ENCODE results near the gene SCRT2.

The SCRT2 gene

DNA sequence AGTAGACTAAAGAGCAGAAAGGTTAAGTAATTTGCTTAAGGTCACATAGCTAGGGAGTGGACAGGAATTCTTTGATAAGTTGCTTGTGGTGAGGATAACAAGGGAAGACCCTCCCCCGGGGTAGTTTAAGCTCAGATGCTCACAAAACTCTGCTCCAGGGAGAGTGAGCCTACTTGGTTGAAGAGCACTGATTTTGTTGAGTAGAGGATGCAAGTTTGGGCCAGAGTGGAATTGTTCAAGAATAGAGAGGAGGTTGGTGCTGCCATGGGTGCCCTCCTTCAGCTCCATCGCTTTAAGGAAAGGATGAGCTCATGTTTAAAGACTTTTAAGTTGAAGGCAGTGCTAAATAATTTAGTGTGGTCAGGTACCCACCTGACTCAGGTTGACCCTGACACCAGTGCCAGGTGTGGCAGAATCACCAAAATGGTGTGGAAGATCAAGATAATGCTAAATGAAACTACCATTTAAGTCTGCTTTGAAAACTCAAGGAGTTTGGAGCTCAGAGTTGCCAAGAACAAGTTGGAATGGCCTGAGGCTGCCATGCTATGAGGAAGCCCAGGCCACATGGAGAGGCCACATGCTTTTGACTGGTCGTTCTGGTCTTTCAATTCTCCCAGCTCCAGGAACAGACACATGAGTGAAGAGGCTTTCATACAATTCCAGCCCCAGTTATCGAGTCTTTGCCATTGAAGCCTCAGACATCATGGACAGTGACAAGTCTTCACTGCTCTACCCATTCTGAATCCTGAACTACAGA is 57.5 kb downstream of the SCRT2 start:
- TF ChIP-seq POLR2A (IDR thresholded peaks at IDR 0.05; ENCODE audit: low read depth, low read length) = no peak
- no peak for TF ChIP-seq POLR2AphosphoS5 (IDR thresholded peaks at IDR 0.05; ENCODE audit: low read depth, low read length)
- TF ChIP-seq TAF1 (IDR thresholded peaks at IDR 0.05; ENCODE audit: borderline replicate concordance, low read depth, low read length) = no peak
- FAIRE-seq (no peak), DNase-seq (ENCODE audit: insufficient read length) (no peak)

DNA sequence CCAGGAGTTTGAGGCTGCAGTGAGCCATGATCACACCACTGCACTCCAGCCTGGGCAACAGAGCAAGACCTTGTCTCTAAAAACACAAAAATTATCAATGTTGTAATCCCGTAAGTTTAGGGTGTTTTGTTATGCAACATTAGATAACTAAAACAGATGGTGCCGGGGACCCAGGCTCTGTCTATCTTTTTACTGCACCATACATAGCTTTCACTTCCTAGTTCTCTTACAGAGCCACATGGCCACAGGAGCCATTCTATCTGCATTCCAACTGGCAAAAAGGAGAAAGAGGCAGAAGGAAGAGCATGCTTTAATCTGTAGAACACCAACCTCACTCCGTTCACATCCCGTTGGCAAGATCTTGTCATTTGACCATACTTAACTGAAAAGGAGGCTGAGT is 60.1 kb downstream of the SCRT2 start:
- no peak for FAIRE-seq

DNA sequence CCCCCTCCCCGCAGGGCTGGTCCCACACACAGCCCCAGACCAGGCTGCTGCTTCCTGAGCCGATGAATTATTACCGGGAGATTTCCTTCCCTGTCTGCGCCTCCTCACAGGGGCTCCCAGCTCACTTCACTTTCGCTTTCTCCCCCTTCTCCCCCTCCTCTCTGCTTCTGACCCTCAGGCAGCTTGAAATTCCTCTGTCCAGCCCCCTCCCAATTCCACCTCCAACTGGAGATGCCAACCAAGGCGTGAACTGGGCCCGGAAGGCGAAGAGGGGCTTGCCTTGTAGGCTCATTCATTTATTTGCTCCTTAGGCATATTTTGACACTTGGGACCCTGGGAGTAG is 63.8 kb downstream of the SCRT2 start:
- DNase-seq (ENCODE audit: insufficient read length) = no peak
- TF ChIP-seq POLR2AphosphoS5 (IDR thresholded peaks at IDR 0.05; ENCODE audit: low read depth, low read length) = no peak
- TF ChIP-seq POLR2A (IDR thresholded peaks at IDR 0.05; ENCODE audit: low read depth, low read length) = no peak
- TF ChIP-seq TAF1 (IDR thresholded peaks at IDR 0.05; ENCODE audit: borderline replicate concordance, low read depth, low read length) = no peak
- FAIRE-seq = no peak

More for the DNA sequence above, 60.1 kb downstream of the SCRT2 start:
- DNase-seq (ENCODE audit: insufficient read length) = no peak
- no peak for TF ChIP-seq TAF1 (IDR thresholded peaks at IDR 0.05; ENCODE audit: borderline replicate concordance, low read depth, low read length)
